Memory B cell (primary cell): Measurements from ENCODE around the gene CPA4.

Source experiments
- ATAC-seq: fragments of 150-1000 bp; cut with Tn5 transposase; 2 replicates; pipeline ENCODE4 v1.10.0; 2021; ENCODE audit warnings: low read depth, mild to moderate bottlenecking, moderate library complexity
- DNase-seq, 2 donors: peaks; one replicate each; pipeline ENCODE4 v3.0.0; 2022; ENCODE audit warnings: low spot score in 2 of 2
- H3K27ac Mint-ChIP-seq: one replicate; pipeline ENCODE4 v1.8.0; 2022; ENCODE audit warnings: mild to moderate bottlenecking, moderate library complexity, mixed read lengths
- H3K27me3 Mint-ChIP-seq: one replicate; pipeline ENCODE4 v1.8.0; 2022; ENCODE audit warnings: mixed read lengths
- H3K36me3 Mint-ChIP-seq: one replicate; pipeline ENCODE4 v1.8.0; 2022; ENCODE audit warnings: mild to moderate bottlenecking, mixed read lengths
- H3K4me1 Mint-ChIP-seq: one replicate; pipeline ENCODE4 v1.8.0; 2022; ENCODE audit warnings: mixed read lengths
- H3K4me3 Mint-ChIP-seq: one replicate; pipeline ENCODE4 v1.8.0; 2022; ENCODE audit warnings: mild to moderate bottlenecking, moderate library complexity, mixed read lengths
- H3K9me3 Mint-ChIP-seq: one replicate; pipeline ENCODE4 v1.8.0; 2022; ENCODE audit warnings: mixed read lengths

Gene CPA4

DNA sequence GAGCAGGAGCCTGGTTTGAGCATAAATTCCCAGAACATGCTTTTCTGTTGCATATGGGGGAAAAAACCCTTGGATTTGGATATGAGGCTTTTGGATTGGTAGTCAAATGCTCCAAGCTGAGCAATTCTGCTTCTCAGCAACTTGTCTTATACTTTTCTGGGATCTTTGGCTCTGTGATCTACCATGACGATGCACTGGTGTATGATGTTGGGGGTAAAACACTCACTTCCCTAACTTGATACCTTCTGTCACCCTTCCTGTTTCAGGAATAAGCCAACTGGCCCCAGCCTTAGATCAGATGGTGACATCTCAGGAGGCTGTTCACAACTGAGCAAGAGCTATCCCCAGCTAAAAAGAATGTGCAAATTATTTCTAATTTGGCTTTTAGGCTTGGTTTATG lies 13.1 kb upstream of the CPA4 start:
- no peak for ATAC-seq
- H3K9me3 Mint-ChIP-seq = peaks cover under 1% of the 10 kb centered on the region
- peaks cover under 1% of the 10 kb centered on the region for H3K36me3 Mint-ChIP-seq
- H3K4me3 Mint-ChIP-seq = no peak overlapping the region
- peaks cover 18% of the 10 kb centered on the region for H3K27me3 Mint-ChIP-seq
- no peaks in the 10 kb centered on the region for H3K4me1 Mint-ChIP-seq
- no peak for DNase-seq
- no peak overlapping the region for H3K27ac Mint-ChIP-seq

DNA sequence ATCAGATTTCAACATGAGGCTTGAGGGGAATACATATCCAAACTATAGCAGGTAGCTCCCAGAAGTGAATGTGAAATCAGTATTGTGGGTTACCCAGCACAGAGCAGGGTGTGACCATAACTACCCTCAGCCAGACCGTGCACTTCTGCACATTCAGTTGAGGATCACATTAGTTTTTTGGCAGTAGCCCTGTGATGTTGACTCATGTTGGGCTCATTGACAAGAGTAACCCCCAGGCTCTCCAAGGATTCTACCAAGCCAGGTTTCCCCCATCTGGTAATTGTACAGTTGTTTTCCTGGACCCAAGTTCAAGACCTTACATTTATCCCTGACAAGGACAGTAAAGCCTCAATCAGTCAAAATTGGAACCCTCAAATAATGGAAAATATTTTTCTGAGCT lies 11.7 kb upstream of the CPA4 start:
- DNase-seq = no peak
- ATAC-seq = no peak
- Mint-ChIP-seq H3K9me3 (peaks cover 2% of the 10 kb centered on the region), H3K27me3 (peaks cover 15% of the 10 kb centered on the region), H3K27ac (no peak overlapping the region), H3K4me3 (no peak overlapping the region), H3K36me3 (peaks cover 2% of the 10 kb centered on the region), H3K4me1 (no peaks in the 10 kb centered on the region)

DNA sequence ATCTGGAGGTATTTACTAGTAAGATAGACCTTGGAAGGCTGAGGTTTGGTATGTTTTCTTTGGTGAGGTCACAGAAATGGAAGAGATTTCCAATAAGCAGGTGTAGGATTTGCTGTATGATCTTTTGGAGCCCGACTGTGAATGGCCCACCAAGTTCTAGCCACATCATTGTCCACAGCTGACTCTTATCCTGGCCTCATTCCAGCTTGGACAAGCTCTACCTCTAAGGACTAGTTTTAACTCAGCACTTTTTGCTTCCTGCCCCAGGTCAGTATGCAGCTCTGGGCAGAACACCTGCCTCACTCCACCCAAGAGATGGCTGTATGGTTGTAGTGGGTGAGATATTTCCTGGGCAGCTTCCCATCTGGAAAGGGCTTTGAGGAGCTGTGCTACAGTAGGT lies 6.1 kb upstream of the CPA4 start:
- Mint-ChIP-seq H3K36me3 (peaks cover 2% of the 10 kb centered on the region), H3K27ac (no peak overlapping the region), H3K4me1 (no peaks in the 10 kb centered on the region), H3K27me3 (peaks cover 19% of the 10 kb centered on the region), H3K4me3 (no peak overlapping the region), H3K9me3 (peaks cover 2% of the 10 kb centered on the region)
- no peak for ATAC-seq
- DNase-seq = no peak

DNA sequence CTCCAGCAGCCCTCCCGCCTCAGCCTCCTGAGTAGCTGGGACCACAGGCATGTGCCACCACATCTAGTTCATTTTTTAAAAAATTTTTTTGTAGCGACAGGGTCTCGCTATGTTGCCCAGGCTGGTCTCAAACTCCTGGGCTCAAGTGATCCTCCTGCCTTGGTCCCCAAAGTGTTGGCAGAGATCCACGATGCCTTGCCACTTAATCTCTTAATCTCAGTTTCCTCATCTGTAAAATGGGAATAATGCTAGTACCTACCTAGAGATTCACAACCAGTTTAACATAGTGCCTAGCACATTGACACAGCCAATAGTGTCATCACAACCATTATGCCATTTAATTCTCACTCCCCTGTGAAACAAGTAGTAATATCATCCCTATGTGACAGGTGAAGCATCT lies 4.8 kb upstream of the CPA4 start:
- H3K36me3 Mint-ChIP-seq = peaks cover 2% of the 10 kb centered on the region

GRCh38 chr7:130288829-130289228 lies 4.1 kb upstream of the CPA4 start:
- DNase-seq = no peak
- ATAC-seq = no peak
- Mint-ChIP-seq H3K27ac (no peak overlapping the region), H3K9me3 (peaks cover 2% of the 10 kb centered on the region), H3K4me1 (peaks cover 2% of the 10 kb centered on the region), H3K27me3 (peaks cover 16% of the 10 kb centered on the region), H3K4me3 (no peak overlapping the region), H3K36me3 (peaks cover 2% of the 10 kb centered on the region)

More for the DNA sequence above, 4.8 kb upstream of the CPA4 start:
- Mint-ChIP-seq H3K27ac (no peak overlapping the region), H3K27me3 (peaks cover 18% of the 10 kb centered on the region), H3K4me3 (no peak overlapping the region), H3K9me3 (peaks cover 2% of the 10 kb centered on the region), H3K4me1 (no peaks in the 10 kb centered on the region)
- no peak for DNase-seq
- ATAC-seq = no peak

GRCh38 chr7:130289478-130289877 lies 3.5 kb upstream of the CPA4 start:
- H3K4me3 Mint-ChIP-seq = no peak overlapping the region
- peaks cover 2% of the 10 kb centered on the region for H3K4me1 Mint-ChIP-seq
- H3K27me3 Mint-ChIP-seq = peaks cover 10% of the 10 kb centered on the region
- ATAC-seq (no peak), DNase-seq (no peak)
- no peak overlapping the region for H3K27ac Mint-ChIP-seq
- peaks cover 2% of the 10 kb centered on the region for H3K36me3 Mint-ChIP-seq
- H3K9me3 Mint-ChIP-seq = peaks cover 2% of the 10 kb centered on the region

GRCh38 chr7:130290745-130291144 lies 2.2 kb upstream of the CPA4 start:
- no peaks in the 10 kb centered on the region for H3K9me3 Mint-ChIP-seq
- DNase-seq (no peak), ATAC-seq (no peak)
- H3K4me1 Mint-ChIP-seq = peaks cover 2% of the 10 kb centered on the region
- peaks cover 7% of the 10 kb centered on the region for H3K27me3 Mint-ChIP-seq
- no peak overlapping the region for H3K4me3 Mint-ChIP-seq
- H3K36me3 Mint-ChIP-seq = no peaks in the 10 kb centered on the region
- H3K27ac Mint-ChIP-seq = no peak overlapping the region

DNA sequence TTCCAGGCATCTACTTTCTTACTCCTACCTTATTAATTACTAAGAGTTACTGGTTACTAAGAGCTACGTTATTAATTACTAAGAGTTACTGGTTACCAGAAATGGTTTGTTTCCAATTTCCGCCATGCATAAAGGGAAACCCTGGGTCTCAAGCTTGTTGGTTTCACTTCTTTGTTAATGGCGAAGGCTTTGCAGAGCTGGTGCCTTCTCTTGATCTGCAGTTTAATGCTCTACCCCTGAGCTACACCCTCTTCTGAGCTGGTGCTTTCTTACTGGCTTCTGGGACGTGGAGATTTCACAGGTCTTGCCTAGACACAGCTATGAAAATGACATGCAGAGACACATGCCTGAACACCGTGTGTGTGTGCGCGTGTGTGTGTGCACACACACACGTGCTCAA lies 560 bp downstream of the CPA4 start:
- no peak overlapping the region for H3K27ac Mint-ChIP-seq

DNA sequence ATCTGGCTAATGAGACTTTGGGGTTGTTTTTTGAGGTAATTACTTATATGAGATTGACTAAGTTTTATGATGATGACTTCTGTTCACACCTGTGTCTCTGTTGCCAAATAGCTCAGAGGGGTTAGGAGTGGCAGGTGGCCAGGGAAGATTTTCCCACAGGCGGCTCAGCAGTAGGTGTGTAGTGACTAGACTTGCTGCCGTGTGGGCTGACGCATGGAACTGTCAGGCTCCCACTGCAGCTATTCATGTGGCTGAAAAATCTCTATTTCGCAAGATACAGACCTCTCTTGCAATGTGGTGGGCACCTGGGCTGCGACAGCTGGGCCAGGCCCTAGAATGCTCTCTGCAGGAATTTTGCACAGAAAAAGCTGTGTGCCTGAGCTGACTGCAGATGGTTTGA lies 1.4 kb downstream of the CPA4 start:
- Mint-ChIP-seq H3K36me3 (no peaks in the 10 kb centered on the region), H3K4me3 (no peak overlapping the region), H3K4me1 (peaks cover 2% of the 10 kb centered on the region), H3K27ac (no peak overlapping the region), H3K27me3 (peaks cover 3% of the 10 kb centered on the region), H3K9me3 (no peaks in the 10 kb centered on the region)
- ATAC-seq = no peak
- DNase-seq = no peak

More for the DNA sequence above, 560 bp downstream of the CPA4 start:
- Mint-ChIP-seq H3K36me3 (no peaks in the 10 kb centered on the region), H3K4me3 (no peak overlapping the region), H3K9me3 (no peaks in the 10 kb centered on the region), H3K4me1 (peaks cover 2% of the 10 kb centered on the region), H3K27me3 (peaks cover 3% of the 10 kb centered on the region)
- no peak for ATAC-seq
- DNase-seq = no peak

DNA sequence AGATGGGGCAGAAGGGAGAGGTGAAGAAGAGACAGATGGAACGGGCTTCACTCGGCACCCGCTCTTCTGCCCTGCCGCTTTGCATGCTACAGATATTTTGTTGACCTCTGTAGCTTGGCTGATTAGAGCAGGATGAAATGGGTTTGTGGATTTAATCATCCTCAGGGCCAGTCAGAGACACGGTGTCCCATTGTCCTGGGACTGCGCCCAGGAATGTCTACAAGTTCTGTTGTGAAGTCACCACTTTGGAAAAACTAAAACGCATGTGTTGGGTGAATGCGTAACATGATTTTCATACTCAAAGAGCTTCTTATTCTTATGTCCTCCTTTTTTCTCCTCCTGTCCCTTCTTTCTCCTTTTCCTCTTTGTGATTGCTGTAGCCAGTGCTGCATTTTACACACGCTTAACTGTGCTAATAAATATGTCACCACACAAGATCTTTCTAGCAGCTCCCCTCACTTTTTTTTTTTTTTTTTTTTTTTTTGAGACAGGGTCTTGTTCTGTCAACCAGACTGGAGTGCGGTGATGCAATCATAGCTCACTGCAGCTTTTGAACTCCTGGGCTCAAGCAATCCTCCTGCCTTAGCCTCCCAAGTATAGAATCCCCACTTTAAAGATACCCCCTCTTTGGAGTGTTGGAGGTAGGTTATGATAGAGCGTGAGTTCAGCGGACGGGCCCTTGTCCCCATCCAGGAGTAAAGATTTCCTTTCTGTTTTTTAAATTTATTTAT lies 3.4 kb downstream of the CPA4 start:
- peaks cover 8% of the 10 kb centered on the region for H3K27me3 Mint-ChIP-seq
- no peaks in the 10 kb centered on the region for H3K36me3 Mint-ChIP-seq
- ATAC-seq (no peak), DNase-seq (no peak)
- peaks cover 2% of the 10 kb centered on the region for H3K4me1 Mint-ChIP-seq
- H3K9me3 Mint-ChIP-seq = no peaks in the 10 kb centered on the region
- H3K27ac Mint-ChIP-seq = no peak overlapping the region
- no peak overlapping the region for H3K4me3 Mint-ChIP-seq

GRCh38 chr7:130297628-130298543 lies 4.9 kb downstream of the CPA4 start:
- H3K36me3 Mint-ChIP-seq = no peaks in the 10 kb centered on the region
- no peak for ATAC-seq

GRCh38 chr7:130298544-130299326 lies 5.8 kb downstream of the CPA4 start:
- H3K9me3 Mint-ChIP-seq = no peaks in the 10 kb centered on the region
- H3K36me3 Mint-ChIP-seq = no peaks in the 10 kb centered on the region
- peaks cover 7% of the 10 kb centered on the region for H3K27me3 Mint-ChIP-seq
- no peak overlapping the region for H3K4me3 Mint-ChIP-seq
- H3K4me1 Mint-ChIP-seq = peaks cover under 1% of the 10 kb centered on the region
- ATAC-seq (no peak), DNase-seq (no peak)
- H3K27ac Mint-ChIP-seq = no peak overlapping the region

More at GRCh38 chr7:130297628-130298543, 4.9 kb downstream of the CPA4 start:
- DNase-seq = no peak
- no peak overlapping the region for H3K27ac Mint-ChIP-seq
- peaks cover 8% of the 10 kb centered on the region for H3K27me3 Mint-ChIP-seq
- H3K4me3 Mint-ChIP-seq = no peak overlapping the region
- no peaks in the 10 kb centered on the region for H3K9me3 Mint-ChIP-seq
- peaks cover 2% of the 10 kb centered on the region for H3K4me1 Mint-ChIP-seq

DNA sequence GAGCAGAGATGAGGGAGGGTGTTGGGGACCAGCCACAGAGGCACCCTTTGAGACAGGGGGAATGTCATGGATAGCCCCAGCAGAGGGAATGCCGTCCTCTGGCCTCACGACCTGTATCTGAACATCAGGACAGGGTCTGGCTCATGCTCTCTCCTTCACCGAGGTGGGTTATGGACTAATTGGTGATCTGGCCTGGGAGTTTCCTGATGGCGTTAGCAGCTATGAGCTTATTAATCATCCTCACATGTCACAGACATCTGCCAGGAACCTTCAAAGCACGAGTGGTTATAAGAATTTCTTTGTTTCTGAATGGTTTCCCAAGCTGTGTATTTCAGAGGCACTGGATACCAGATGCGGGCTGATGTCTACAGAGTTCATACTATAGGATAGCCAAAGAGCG lies 6.9 kb downstream of the CPA4 start:
- Mint-ChIP-seq H3K27ac (no peak overlapping the region), H3K27me3 (peaks cover 7% of the 10 kb centered on the region), H3K4me3 (no peak overlapping the region), H3K4me1 (no peaks in the 10 kb centered on the region), H3K9me3 (no peaks in the 10 kb centered on the region), H3K36me3 (no peaks in the 10 kb centered on the region)
- ATAC-seq (no peak), DNase-seq (no peak)

- H3K9me3 Mint-ChIP-seq = no peaks in the 10 kb centered on the region
- H3K27me3 Mint-ChIP-seq = peaks cover 7% of the 10 kb centered on the region
- H3K4me3 Mint-ChIP-seq = no peak overlapping the region
- no peaks in the 10 kb centered on the region for H3K4me1 Mint-ChIP-seq
- no peak overlapping the region for H3K27ac Mint-ChIP-seq
- H3K36me3 Mint-ChIP-seq = no peaks in the 10 kb centered on the region
- no peak for DNase-seq
- ATAC-seq = no peak
Observed at GRCh38 chr7:130301501-130302020, 8.6 kb downstream of the CPA4 start.
